Left renal cortex interstitium (tissue), 4 donors: ENCODE data around the gene MIEF1. TPM values are rescaled to one million over a fixed set of nuclear protein-coding genes. Genes with fewer than 3 reads are reported as not detected.

Source experiments
- DNase-seq, 4 donors: peaks; one replicate each; pipeline ENCODE4 v3.0.0-alpha.2; 2013; ENCODE audit warnings: low read depth in 4 of 4, low spot score in 2 of 4, missing footprints in 1 of 4
- polyA plus RNA-seq, 4 donors: library from polyadenylated mRNA; unstranded; fragments of 120-200 nt; gene quantifications; one replicate each; pipeline ENCODE4 v1.2.1, GENCODE V29; 2013; ENCODE audit not compliant: insufficient read length in 4 of 4

MIEF1 gene
- polyA plus RNA-seq: 10 to 100 TPM; 33.5 to 36.6 (median 34.2) TPM

GRCh38 chr22:39502109-39502788 is at the start of gene MIEF1:
Gene MIEF1, plus strand, starts transcription at chr22:39502290. Its CDS starts 9,005 bp downstream, at chr22:39511295.
- DNase-seq: peak; percentile 75 to 96 (median 90)

GRCh38 chr22:39452740-39453040 is 49.4 kb upstream of the MIEF1 start:
- DNase-seq: no peak

DNA sequence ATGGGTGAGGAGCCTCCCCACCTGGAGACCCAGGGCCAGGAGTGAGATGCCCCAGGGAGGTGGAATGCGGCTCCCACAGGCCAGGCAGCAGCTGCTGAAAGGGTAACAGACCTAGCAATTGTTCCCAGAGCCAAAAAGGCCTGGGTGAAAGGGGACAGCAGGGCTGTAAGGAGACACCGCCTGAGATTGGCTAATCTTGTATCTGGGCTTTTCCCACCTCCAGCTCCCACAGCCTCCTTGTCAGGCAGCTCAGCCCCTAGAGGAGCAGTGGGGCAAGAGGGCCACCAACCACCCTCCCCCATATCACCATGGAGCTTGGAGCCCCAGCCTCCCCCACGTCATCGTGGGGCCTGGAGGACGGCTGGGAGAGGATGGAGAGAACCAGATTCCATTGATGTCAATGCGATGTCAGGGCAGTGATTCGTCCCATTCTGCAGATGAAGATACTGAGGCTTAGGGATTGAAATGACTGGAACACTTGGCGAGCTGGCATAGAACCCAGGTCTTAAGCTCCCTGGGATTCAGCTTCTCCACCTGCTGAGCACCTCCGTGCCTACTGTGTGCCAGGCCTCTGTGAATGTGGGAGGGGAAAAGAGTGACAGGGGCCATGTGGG is 48.2 kb upstream of the MIEF1 start:
- DNase-seq: no peak

GRCh38 chr22:39454385-39454871 is 47.7 kb upstream of the MIEF1 start:
- no peak for DNase-seq

- no peak for DNase-seq
These were observed 45.4 kb upstream of the MIEF1 start, which contains the start of gene MGAT3 for GRCh38 chr22:39456522-39457197. Gene MGAT3, plus strand, starts transcription at chr22:39457012. Its CDS starts 30,336 bp downstream, at chr22:39487348.

DNA sequence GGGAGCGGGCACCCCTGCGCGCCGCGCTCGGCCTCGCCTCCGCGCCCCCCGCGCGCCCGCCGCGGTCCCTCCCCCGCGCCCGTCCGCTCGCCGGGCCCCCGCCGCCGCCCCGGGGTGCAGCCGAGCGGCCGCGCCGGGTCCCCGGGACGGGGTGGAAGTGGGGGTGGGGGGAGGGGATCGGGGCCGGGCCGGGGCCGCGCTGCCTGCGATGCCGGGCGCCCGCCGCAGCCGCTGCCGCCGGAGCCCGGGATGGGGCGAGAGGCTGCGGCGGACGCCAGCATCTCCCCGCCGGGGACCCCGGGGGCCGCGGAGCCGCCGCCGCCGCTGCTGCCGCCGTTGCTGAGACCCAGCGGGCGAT is 44.9 kb upstream of the MIEF1 start:
- no peak for DNase-seq

- no peak for DNase-seq
These were observed 44.3 kb upstream of the MIEF1 start for GRCh38 chr22:39457556-39458443.

- no peak for DNase-seq
These were observed 43.5 kb upstream of the MIEF1 start for GRCh38 chr22:39458444-39459083.

DNA sequence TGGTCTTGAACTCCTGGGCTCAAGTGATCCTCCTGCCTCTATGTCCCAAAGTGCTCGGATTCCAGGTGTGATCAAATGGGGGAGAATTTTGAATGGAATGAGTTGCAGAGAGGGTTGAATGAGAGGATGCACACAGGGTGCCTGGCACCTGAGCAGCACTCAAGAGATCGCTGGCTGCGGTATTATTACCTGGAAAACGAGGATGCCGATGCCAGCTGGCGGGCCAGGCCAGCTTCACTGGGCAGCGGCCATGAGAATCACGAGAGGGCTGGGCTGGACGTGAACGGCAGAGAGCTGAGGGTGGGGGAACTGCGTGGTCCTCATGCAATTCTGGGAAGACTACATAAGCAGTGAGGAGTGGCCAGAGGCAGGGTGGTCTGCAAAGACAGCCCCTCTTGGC is 42.4 kb upstream of the MIEF1 start:
- DNase-seq: no peak

GRCh38 chr22:39462443-39463221 is 39.5 kb upstream of the MIEF1 start:
- DNase-seq: no peak

GRCh38 chr22:39463277-39463676 is 38.8 kb upstream of the MIEF1 start:
- no peak for DNase-seq

DNA sequence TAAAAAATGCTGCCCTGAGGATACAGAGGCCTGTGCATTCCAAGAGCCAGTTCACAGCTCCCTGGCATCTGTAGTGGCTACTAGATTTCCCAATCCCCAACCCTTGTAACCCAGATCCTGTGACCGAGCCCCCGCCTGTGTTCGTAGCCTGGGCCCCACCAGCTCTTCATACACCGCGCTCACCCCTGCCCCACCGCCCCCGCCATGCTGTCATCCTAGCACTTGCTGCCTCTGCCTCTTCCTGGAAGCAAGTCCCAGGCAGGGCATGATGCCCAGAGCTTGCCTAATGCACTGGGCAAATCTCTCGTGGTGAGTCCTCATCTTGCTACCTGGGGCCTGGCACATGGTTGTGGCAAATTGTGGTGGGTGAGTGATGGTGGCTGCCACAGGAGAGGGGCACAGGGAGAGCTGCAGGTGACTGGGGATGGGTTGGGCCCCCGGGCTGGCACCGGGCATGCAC is 38.1 kb upstream of the MIEF1 start:
- no peak for DNase-seq

DNA sequence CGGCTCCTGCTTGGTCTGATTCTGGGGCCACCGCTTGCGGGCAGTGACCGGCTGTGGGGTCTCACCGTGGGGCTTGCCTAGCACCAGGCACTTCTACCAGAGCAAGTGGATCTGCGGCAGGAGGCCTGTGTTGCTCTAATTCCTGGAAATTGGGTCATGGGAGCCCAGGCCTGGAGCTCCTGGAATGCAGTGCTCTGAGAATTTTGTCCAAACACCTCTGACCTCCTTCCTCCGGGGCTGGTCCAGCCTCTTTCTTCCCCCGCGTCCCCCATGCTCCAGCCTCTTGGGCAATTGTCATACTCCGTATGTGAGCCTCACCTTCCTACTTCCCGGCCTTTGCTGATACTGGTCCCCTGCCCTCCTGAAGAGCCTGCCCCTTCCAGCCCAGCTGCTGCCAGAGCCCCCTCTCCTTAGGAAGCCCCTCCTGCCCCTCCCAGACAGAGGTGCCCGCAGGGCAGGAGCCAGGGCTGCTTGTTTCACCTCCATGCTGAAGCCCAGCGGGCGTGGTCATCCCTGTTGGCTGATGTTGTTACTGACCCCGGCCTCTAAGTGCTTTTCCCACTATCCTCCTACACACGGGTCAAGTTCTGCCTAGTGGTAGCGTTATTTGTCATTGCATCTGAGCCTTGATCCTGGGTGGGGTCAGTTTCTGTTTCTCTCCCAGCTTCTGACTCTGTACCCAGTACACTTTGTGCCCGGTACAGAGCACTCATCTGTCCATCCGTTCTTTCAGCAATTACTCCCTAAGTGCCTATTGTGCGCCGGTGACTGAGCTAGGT is 35.7 kb upstream of the MIEF1 start:
- no peak for DNase-seq

GRCh38 chr22:39467390-39467895 is 34.6 kb upstream of the MIEF1 start:
- DNase-seq: no peak

GRCh38 chr22:39468487-39469325 is 33.4 kb upstream of the MIEF1 start:
- no peak for DNase-seq

- DNase-seq: no peak
These were observed 32.8 kb upstream of the MIEF1 start for GRCh38 chr22:39469326-39469680.

- DNase-seq: no peak
These were observed 32.2 kb upstream of the MIEF1 start for GRCh38 chr22:39469681-39470450.
